IMR-90 (cell line): ENCODE results near the gene NDUFS7. TPM values are rescaled to one million over a fixed set of nuclear protein-coding genes. Genes with fewer than 3 reads are reported as not detected.

Experiments used
- ATAC-seq: fragments of 200-7000 bp; cut with Tn5 transposase; 2 replicates; pipeline ENCODE4 v1.9.1; 2020; ENCODE audit warnings: low read depth, mild to moderate bottlenecking, moderate library complexity
- BruUV-seq: library from RNA; stranded (reverse); fragments of 400-500 nt; replicated peaks from 2 replicates; lab custom pipeline; 2021; lab: Mats Ljungman, UMichigan
- CTCF ChIA-PET: fragments of 300-600 bp; formaldehyde crosslinking; extraction: SDS; loops from one replicate; lab custom pipeline; 2021; ENCODE audit warnings: antibody characterized with exemption; lab: Yijun Ruan, JAX
- POLR2A ChIA-PET: fragments of 300-600 bp; sonication (Branson Sonifier 250); formaldehyde crosslinking; loops from one replicate; lab custom pipeline; 2022; ENCODE audit warnings: antibody characterized with exemption; ENCODE audit not compliant: unreplicated experiment; lab: Charles Lee
- DNase-seq: peaks from one replicate; pipeline ENCODE4 v3.0.0; 2013
- H2AFZ ChIP-seq: replicated peaks from 2 replicates; pipeline ENCODE3; 2013; ENCODE audit warnings: low read length, mild to moderate bottlenecking; ENCODE audit not compliant: poor library complexity
- H2AK5ac ChIP-seq: 2 replicates; pipeline ENCODE4 v1.6.1; 2013; ENCODE audit warnings: low read depth, low read length, inconsistent platforms
- H2AK9ac ChIP-seq: replicated peaks from 2 replicates; pipeline ENCODE3; 2013; ENCODE audit warnings: mild to moderate bottlenecking, low read depth, low read length, moderate library complexity; ENCODE audit not compliant: poor library complexity
- H2BK120ac ChIP-seq: 2 replicates; pipeline ENCODE4 v1.6.1; 2013; ENCODE audit warnings: low read depth, low read length, inconsistent platforms
- H2BK15ac ChIP-seq: 3 replicates; pipeline ENCODE4 v1.6.1; 2013; ENCODE audit warnings: low read depth, low read length, inconsistent platforms
- H2BK20ac ChIP-seq: 2 replicates; pipeline ENCODE4 v1.6.1; 2013; ENCODE audit warnings: low read depth, mild to moderate bottlenecking, inconsistent platforms, low read length, moderate library complexity
- H2BK5ac ChIP-seq: 2 replicates; pipeline ENCODE4 v1.6.1; 2013; ENCODE audit warnings: mild to moderate bottlenecking, low read depth, low read length, inconsistent platforms; ENCODE audit not compliant: poor library complexity, severe bottlenecking
- H3K14ac ChIP-seq: replicated peaks from 2 replicates; pipeline ENCODE4 v1.6.1; 2013; ENCODE audit warnings: low read depth, low read length, inconsistent platforms
- H3K18ac ChIP-seq: 2 replicates; pipeline ENCODE4 v1.6.1; 2013; ENCODE audit warnings: low read depth, low read length, control low read depth
- H3K23ac ChIP-seq: 2 replicates; pipeline ENCODE4 v1.6.1; 2013; ENCODE audit warnings: low read depth, low read length, inconsistent platforms
- H3K27ac ChIP-seq: 2 replicates; pipeline ENCODE4 v1.5.1; 2013; ENCODE audit warnings: mild to moderate bottlenecking, control low read depth, low read length; ENCODE audit not compliant: insufficient read depth
- H3K27me3 ChIP-seq: 2 replicates; pipeline ENCODE4 v1.6.1; 2013; ENCODE audit warnings: low read length; ENCODE audit not compliant: control insufficient read depth, insufficient read depth
- H3K36me3 ChIP-seq: 2 replicates; pipeline ENCODE4 v1.6.1; 2013; ENCODE audit warnings: low read length, mixed read lengths; ENCODE audit not compliant: control insufficient read depth, insufficient read depth
- H3K4ac ChIP-seq: 2 replicates; pipeline ENCODE4 v1.6.1; 2013; ENCODE audit warnings: low read depth, low read length, inconsistent platforms
- H3K4me1 ChIP-seq: 2 replicates; pipeline ENCODE4 v1.6.1; 2013; ENCODE audit warnings: low read length, mixed read lengths; ENCODE audit not compliant: control insufficient read depth, insufficient read depth
- H3K4me2 ChIP-seq: 2 replicates; pipeline ENCODE4 v1.6.1; 2013; ENCODE audit warnings: low read depth, mild to moderate bottlenecking, control low read depth, low read length, moderate library complexity
- H3K4me3 ChIP-seq: 2 replicates; pipeline ENCODE4 v1.5.1; 2013; ENCODE audit warnings: low read depth, mild to moderate bottlenecking, control low read depth, low read length, moderate library complexity; ENCODE audit not compliant: insufficient read depth
- H3K56ac ChIP-seq: 2 replicates; pipeline ENCODE4 v1.6.1; 2013; ENCODE audit warnings: low read length, inconsistent platforms; ENCODE audit not compliant: insufficient read depth; ENCODE audit errors: extremely low read depth
- H3K79me1 ChIP-seq, 2 experiments: 2 replicates each; pipeline ENCODE4 v1.6.1; 2013; ENCODE audit warnings: low read length in 2 of 2, inconsistent platforms in 1 of 2, low read depth in 1 of 2
- H3K9ac ChIP-seq: 2 replicates; pipeline ENCODE4 v1.6.1; 2013; ENCODE audit warnings: low read depth, low read length, control low read depth
- H3K9me1 ChIP-seq: 2 replicates; pipeline ENCODE4 v1.6.1; 2013; ENCODE audit warnings: low read length, inconsistent platforms; ENCODE audit not compliant: insufficient read depth
- H3K9me3 ChIP-seq: 2 replicates; pipeline ENCODE4 v1.6.1; 2013; ENCODE audit warnings: low read length; ENCODE audit not compliant: control insufficient read depth, insufficient read depth
- H4K20me1 ChIP-seq: 2 replicates; pipeline ENCODE4 v1.6.1; 2013; ENCODE audit warnings: low read length, inconsistent platforms; ENCODE audit not compliant: insufficient read depth
- H4K5ac ChIP-seq: 2 replicates; pipeline ENCODE4 v1.6.1; 2013; ENCODE audit warnings: mild to moderate bottlenecking, low read depth, low read length, control low read depth
- H4K8ac ChIP-seq, 2 experiments: 2 replicates each; pipeline ENCODE4 v1.6.1; 2013; ENCODE audit warnings: low read depth in 2 of 2, low read length in 2 of 2, control low read depth in 1 of 2, inconsistent platforms in 1 of 2
- H4K91ac ChIP-seq: 2 replicates; pipeline ENCODE4 v1.6.1; 2013; ENCODE audit warnings: low read depth, low read length, inconsistent platforms; ENCODE audit not compliant: insufficient read depth
- BHLHE40 ChIP-seq: fragments of 150-350 bp; IDR thresholded peaks from 2 replicates; pipeline ENCODE4 v1.6.1; 2016; ENCODE audit warnings: mild to moderate bottlenecking, low read depth, low read length
- CEBPB ChIP-seq: IDR thresholded peaks from 2 replicates; pipeline ENCODE4 v1.6.1; 2012; ENCODE audit warnings: low read depth, low read length, improper control_type of control experiment
- CHD1 ChIP-seq: IDR thresholded peaks from 2 replicates; pipeline ENCODE4 v1.6.1; 2012; ENCODE audit warnings: low read depth, low read length, improper control_type of control experiment
- FOS ChIP-seq: fragments of 150-350 bp; IDR thresholded peaks from 2 replicates; pipeline ENCODE4 v1.6.1; 2016; ENCODE audit warnings: low read depth, low read length
- MAFK ChIP-seq: IDR thresholded peaks from 2 replicates; pipeline ENCODE4 v1.6.1; 2012; ENCODE audit warnings: low read depth, low read length, improper control_type of control experiment
- MAZ ChIP-seq: IDR thresholded peaks from 2 replicates; pipeline ENCODE4 v1.6.1; 2012; ENCODE audit warnings: low read depth, mild to moderate bottlenecking, low read length, improper control_type of control experiment, moderate library complexity, borderline replicate concordance
- MXI1 ChIP-seq: IDR thresholded peaks from 2 replicates; pipeline ENCODE4 v1.6.1; 2012; ENCODE audit warnings: low read depth, mild to moderate bottlenecking, low read length, moderate library complexity, borderline replicate concordance
- NFE2L2 ChIP-seq: fragments of 150-350 bp; IDR thresholded peaks from 2 replicates; pipeline ENCODE4 v1.6.1; 2016; ENCODE audit warnings: low read depth, mild to moderate bottlenecking, low read length
- POLR2A ChIP-seq: IDR thresholded peaks from 2 replicates; pipeline ENCODE4 v1.6.1; 2012; ENCODE audit warnings: mild to moderate bottlenecking, low read depth, low read length
- RAD21 ChIP-seq: IDR thresholded peaks from 2 replicates; pipeline ENCODE4 v1.6.1; 2012; ENCODE audit warnings: low read length, improper control_type of control experiment
- RCOR1 ChIP-seq: IDR thresholded peaks from 2 replicates; pipeline ENCODE4 v1.6.1; 2012; ENCODE audit warnings: mild to moderate bottlenecking, low read length, improper control_type of control experiment; ENCODE audit not compliant: insufficient replicate concordance
- RFX5 ChIP-seq: IDR thresholded peaks from 2 replicates; pipeline ENCODE4 v1.8.0; 2012; ENCODE audit warnings: low read depth, mild to moderate bottlenecking, low read length, moderate library complexity
- SMC3 ChIP-seq: fragments of 150-350 bp; IDR thresholded peaks from 2 replicates; pipeline ENCODE4 v1.6.1; 2016; ENCODE audit warnings: low read depth, mild to moderate bottlenecking, antibody characterized with exemption, low read length, moderate library complexity
- WGBS, 2 experiments: methylation state at CpG; one replicate each; pipeline versions ENCODE4 v1.1.5 to v1.1.7; 2013; ENCODE audit warnings: missing lambda C conversion rate in 2 of 2; ENCODE audit not compliant: insufficient read length in 1 of 2; ENCODE audit errors: extremely low coverage in 2 of 2; 5-methylcytosine and 5-hydroxymethylcytosine counted together
- dilution Hi-C: fragments of 300-500 bp; cut with HindIII; formaldehyde crosslinking; loops from one replicate; pipeline ENCODE4 v1.14.3; 2018; ENCODE audit warnings: low sequenced_read_pairs; ENCODE audit not compliant: unreplicated experiment
- in situ Hi-C: fragments of 300-500 bp; cut with MboI; formaldehyde crosslinking; loops from 3 replicates; pipeline ENCODE4 v1.14.3; 2019; ENCODE audit warnings: low sequenced_read_pairs, inconsistent platforms, mixed read lengths
- intact Hi-C: fragments of 100-400 bp; cut with micrococcal nuclease; formaldehyde crosslinking; loops from 2 replicates; pipeline ENCODE4 v1.10.0; 2022
- polyA plus RNA-seq, 3 experiments: library from polyadenylated mRNA; depleted of rRNA; stranded (reverse); fragments of >200 nt; gene quantifications; 2 replicates each; pipeline ENCODE4 v1.2.3, GENCODE V29; 2012; ENCODE audit warnings: low replicate concordance in 1 of 3
- total RNA-seq: library from RNA; depleted of rRNA; stranded (reverse); fragments of >200 nt; gene quantifications from 2 replicates; pipeline ENCODE4 v1.2.3, GENCODE V29; 2012
- TF ChIP-seq, protein P1 (sequence below): fragments of 150-350 bp; IDR thresholded peaks from 2 replicates; pipeline ENCODE4 v1.6.1; 2016; ENCODE audit warnings: low read depth, mild to moderate bottlenecking, low read length, moderate library complexity, borderline replicate concordance
- TF ChIP-seq, protein P2 (sequence below): conservative IDR thresholded peaks from 2 replicates; pipeline ENCODE4 v1.5.1; 2012; ENCODE audit warnings: mild to moderate bottlenecking, low read depth, low read length, improper control_type of control experiment
- TF ChIP-seq, protein P3 (sequence below): fragments of 150-350 bp; IDR thresholded peaks from 2 replicates; pipeline ENCODE4 v1.6.1; 2017; ENCODE audit warnings: mild to moderate bottlenecking, antibody characterized with exemption, low read length, low read depth

NDUFS7 gene
- total and polyA plus RNA-seq, 2 of the 4 experiments (the other 2 are of a cell fraction): 60.8 to 136 TPM

DNA sequence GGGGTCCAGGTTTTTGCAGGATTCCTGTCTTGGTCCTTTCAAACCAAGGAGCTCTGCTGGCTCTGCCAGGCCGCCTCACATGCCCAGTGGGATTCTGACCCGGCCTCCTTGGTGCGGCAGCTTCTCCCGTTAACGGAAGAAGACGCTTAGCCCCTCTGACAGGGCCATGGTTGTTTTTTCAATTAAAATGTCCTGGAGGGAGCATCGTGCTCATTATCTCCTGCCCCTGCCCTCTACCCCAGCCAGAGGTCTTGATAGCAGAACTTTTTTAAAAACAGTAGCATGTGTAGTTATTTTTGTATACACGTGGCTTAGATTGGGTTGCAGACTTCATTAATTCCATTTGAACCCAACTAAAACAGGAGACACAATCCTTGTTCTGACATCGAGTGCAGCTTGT, 43.0 kb downstream of the NDUFS7 start:
- H4K91ac ChIP-seq: no peak overlapping the region
- H3K9me3 ChIP-seq: no peaks in the 10 kb centered on the region
- H3K4ac ChIP-seq: no peak overlapping the region
- no peak overlapping the region for H3K27ac ChIP-seq
- no peak overlapping the region for H2BK120ac ChIP-seq
- no peak overlapping the region for H4K8ac ChIP-seq
- H3K79me1 ChIP-seq: peaks cover 30 to 78% of the 10 kb centered on the region in 2 experiments
- no peak overlapping the region for H3K18ac ChIP-seq
- H3K36me3 ChIP-seq: peaks cover 72% of the 10 kb centered on the region
- no peak overlapping the region for H3K14ac ChIP-seq
- no peak overlapping the region for H2BK15ac ChIP-seq
- H3K9ac ChIP-seq: no peak overlapping the region
- no peak overlapping the region for H3K23ac ChIP-seq
- dilution Hi-C loops: no loop called here
- H4K20me1 ChIP-seq: peaks cover 55% of the 10 kb centered on the region
- POLR2A ChIA-PET: no interaction called here
- H3K9me1 ChIP-seq: 0 out of 2 replicates have a peak, but pooled peaks cover 3% of the 10 kb centered on the region
- H2BK20ac ChIP-seq: no peak overlapping the region
- ATAC-seq (no peak), DNase-seq (no peak)
- intact Hi-C loops: no loop called here
- no peak overlapping the region for H2BK5ac ChIP-seq
- H3K56ac ChIP-seq: no peak overlapping the region
- no peak overlapping the region for H2AK5ac ChIP-seq
- no peak overlapping the region for H4K5ac ChIP-seq
- no peak overlapping the region for H2AFZ ChIP-seq
- BruUV-seq: no TSS peak
- H2AK9ac ChIP-seq: no peak overlapping the region
- H3K4me3 ChIP-seq: no peak overlapping the region
- 100% methylated on average over 3 of the region's 9 CpGs; no CpG with 5 or more reads in 1 of the 2 experiments for WGBS, 2 experiments
- in situ Hi-C loops: no loop called here
- no peaks in the 10 kb centered on the region for H3K4me1 ChIP-seq
- TF ChIP-seq, protein P1, sequence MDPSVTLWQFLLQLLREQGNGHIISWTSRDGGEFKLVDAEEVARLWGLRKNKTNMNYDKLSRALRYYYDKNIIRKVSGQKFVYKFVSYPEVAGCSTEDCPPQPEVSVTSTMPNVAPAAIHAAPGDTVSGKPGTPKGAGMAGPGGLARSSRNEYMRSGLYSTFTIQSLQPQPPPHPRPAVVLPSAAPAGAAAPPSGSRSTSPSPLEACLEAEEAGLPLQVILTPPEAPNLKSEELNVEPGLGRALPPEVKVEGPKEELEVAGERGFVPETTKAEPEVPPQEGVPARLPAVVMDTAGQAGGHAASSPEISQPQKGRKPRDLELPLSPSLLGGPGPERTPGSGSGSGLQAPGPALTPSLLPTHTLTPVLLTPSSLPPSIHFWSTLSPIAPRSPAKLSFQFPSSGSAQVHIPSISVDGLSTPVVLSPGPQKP: no peak
- no peak for TF ChIP-seq NFE2L2
- no peak for TF ChIP-seq MAZ
- no peak for TF ChIP-seq SMC3
- no peak for TF ChIP-seq RCOR1
- TF ChIP-seq BHLHE40: no peak
- TF ChIP-seq CHD1: no peak
- TF ChIP-seq MXI1: no peak
- TF ChIP-seq, protein P2, sequence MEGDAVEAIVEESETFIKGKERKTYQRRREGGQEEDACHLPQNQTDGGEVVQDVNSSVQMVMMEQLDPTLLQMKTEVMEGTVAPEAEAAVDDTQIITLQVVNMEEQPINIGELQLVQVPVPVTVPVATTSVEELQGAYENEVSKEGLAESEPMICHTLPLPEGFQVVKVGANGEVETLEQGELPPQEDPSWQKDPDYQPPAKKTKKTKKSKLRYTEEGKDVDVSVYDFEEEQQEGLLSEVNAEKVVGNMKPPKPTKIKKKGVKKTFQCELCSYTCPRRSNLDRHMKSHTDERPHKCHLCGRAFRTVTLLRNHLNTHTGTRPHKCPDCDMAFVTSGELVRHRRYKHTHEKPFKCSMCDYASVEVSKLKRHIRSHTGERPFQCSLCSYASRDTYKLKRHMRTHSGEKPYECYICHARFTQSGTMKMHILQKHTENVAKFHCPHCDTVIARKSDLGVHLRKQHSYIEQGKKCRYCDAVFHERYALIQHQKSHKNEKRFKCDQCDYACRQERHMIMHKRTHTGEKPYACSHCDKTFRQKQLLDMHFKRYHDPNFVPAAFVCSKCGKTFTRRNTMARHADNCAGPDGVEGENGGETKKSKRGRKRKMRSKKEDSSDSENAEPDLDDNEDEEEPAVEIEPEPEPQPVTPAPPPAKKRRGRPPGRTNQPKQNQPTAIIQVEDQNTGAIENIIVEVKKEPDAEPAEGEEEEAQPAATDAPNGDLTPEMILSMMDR: no peak
- no peak for TF ChIP-seq RFX5
- TF ChIP-seq RAD21: no peak
- TF ChIP-seq FOS: no peak
- no peak for TF ChIP-seq MAFK
- TF ChIP-seq, protein P3, sequence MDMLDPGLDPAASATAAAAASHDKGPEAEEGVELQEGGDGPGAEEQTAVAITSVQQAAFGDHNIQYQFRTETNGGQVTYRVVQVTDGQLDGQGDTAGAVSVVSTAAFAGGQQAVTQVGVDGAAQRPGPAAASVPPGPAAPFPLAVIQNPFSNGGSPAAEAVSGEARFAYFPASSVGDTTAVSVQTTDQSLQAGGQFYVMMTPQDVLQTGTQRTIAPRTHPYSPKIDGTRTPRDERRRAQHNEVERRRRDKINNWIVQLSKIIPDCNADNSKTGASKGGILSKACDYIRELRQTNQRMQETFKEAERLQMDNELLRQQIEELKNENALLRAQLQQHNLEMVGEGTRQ: no peak
- TF ChIP-seq POLR2A: no peak
- TF ChIP-seq CEBPB: no peak
- CTCF ChIA-PET: no interaction called here
- no peak overlapping the region for H3K4me2 ChIP-seq
- H3K27me3 ChIP-seq: no peaks in the 10 kb centered on the region
